Brain pericyte (primary cell): ENCODE results near the gene CDH4.

Source experiments
- DNase-seq: peaks from one replicate; pipeline ENCODE4 v3.0.0-alpha.2; 2012; ENCODE audit warnings: low read depth, low spot score

The CDH4 gene

DNA sequence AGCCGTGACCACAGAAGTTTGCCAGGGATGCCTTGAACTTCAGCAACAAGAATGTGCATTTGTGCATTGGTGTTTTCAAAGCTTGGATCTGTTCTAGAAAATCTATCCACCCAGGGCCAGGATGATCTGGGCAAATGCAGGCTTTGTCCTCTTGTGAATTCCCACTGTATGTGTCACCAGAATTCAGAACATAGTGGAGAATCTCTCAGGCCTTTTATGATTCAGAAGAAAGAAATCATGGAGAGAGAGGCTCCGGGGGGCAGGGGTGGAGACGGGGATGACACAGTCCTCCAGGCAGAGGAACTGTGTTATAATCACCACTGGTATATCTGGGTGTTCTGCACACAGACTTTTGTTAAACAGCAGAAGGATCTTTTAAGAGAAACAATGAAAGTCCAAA is 304.1 kb downstream of the CDH4 start:
- DNase-seq = no peak

GRCh38 chr20:61556673-61557072 is 304.6 kb downstream of the CDH4 start:
- no peak for DNase-seq

DNA sequence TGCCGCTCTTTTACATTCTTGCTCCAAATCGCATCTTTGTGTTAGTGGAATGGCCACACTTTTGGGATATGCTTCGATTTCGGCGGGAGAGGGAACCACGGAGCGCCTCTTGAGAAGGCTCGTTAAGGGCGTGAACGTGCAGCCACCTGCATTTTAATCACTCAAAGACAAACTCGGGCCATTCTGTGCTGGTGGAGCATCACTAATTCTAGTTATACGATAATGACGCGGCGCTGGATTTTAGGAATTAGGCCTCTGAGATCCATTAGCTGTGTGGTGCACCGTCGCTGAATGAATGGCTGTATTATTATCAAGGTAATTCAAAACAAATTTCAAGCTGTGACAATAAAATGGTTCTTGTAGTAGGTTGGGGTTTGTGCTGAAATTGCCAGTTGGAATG is 305.6 kb downstream of the CDH4 start:
- DNase-seq = no peak

GRCh38 chr20:61558726-61559125 is 306.7 kb downstream of the CDH4 start:
- no peak for DNase-seq

- DNase-seq = no peak
Observed at GRCh38 chr20:61559706-61560315, 307.8 kb downstream of the CDH4 start.

DNA sequence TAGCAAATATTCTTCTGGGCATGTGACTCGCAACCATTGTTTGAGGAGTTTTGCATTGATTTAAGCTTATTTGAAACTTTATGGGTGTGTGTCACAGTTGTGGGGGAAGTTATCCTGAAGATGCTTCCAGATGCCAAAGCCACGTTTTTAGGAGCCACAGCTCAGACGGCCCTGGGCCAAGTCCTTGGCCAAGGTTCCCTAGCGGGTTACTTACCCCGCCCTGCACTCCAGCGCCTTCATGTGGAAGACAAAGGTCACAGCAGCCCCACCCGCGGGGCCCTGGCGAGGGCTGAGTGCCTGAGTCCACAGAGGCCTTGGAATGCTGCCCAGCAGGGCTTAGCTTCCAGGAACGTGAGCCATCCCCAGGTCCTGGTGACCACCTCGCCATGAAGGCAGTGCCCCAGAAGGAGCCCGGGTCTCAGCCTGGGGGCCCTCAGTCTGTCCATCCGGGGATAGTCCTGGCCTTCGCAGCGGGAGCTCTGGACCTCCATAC is 308.3 kb downstream of the CDH4 start:
- no peak for DNase-seq

- no peak for DNase-seq
Observed at GRCh38 chr20:61561111-61561830, 309.2 kb downstream of the CDH4 start.

DNA sequence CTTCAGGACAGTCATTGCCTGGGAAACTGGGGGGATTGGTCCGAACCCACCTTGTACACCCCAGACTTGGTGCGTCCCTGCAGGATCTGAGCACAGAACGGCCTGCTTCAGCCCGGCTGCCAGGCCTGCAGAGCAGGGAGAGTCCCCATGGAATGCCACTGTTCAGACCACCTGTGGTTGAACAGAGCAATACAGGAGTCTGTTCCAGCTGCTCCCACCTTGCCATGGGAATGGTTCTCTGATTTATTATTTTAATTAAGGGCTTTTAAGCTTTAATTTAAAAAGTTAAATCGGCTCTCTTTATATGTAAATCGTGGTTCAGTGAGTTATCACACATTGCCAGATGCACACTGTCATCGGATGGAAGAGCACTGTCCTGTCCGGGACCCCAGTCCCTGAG is 310.4 kb downstream of the CDH4 start:
- DNase-seq = no peak

- no peak for DNase-seq
Observed at GRCh38 chr20:61562897-61563504, 310.9 kb downstream of the CDH4 start.

DNA sequence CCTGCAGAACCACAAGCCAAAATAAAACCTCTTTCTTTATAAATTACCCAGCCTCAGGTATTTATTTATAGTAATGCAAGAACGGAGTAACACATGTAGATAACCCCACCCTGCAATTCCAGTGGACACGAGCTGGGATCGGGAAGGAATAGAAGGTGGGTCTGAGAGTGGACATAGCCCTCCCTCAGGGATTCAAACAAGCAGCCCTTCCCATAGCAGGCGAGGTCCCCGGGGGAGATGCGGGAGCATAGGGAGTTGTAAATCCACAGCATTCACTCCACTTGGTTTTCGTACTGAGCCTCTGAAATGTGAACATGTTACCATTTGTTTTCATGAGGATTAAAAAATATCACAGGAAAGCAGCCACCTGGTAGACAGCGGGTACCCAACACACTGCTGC is 312.6 kb downstream of the CDH4 start:
- no peak for DNase-seq

DNA sequence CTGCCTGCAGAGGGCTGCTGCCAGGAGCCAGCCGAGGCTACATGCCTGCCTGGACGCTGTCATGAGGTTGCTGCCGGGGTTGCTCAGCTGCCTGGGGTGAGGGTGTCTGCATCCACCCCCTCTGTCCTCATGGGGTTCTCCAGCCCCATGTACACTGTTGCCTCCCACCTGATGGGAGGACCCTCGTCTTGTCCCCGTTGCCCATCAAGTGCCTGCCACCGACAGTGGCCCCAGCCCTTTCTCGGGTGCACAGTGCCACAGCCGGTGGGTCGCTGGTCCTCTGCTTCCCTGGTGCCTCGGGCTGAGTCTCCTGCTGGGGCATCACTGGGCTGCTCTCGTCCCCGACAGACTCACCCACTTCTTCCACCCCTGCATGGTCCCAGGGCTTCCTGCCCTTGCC is 313.7 kb downstream of the CDH4 start:
- no peak for DNase-seq

DNA sequence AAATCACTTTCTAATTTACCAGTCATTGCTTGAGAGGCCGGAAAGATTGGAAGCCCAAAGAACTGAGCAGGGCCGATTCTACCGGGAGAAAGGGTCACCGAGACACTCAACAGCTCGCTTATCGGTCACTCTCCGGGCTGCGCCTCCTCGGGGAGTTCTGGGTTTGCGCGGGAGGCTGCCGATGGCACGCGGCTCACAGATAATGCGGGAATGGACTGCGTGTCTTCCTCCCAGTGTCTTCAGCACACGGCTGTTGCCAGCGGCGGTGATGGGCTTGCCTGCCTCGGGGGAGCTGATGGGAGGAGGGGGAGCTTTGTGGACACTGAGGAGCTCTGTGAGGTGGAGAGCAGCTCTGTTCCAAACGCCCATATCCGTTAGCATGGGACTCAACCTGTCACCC is 314.6 kb downstream of the CDH4 start:
- DNase-seq = no peak

- DNase-seq = no peak
Observed at GRCh38 chr20:61567204-61567603, 315.1 kb downstream of the CDH4 start.

GRCh38 chr20:61569825-61570224 is 317.8 kb downstream of the CDH4 start:
- no peak for DNase-seq

DNA sequence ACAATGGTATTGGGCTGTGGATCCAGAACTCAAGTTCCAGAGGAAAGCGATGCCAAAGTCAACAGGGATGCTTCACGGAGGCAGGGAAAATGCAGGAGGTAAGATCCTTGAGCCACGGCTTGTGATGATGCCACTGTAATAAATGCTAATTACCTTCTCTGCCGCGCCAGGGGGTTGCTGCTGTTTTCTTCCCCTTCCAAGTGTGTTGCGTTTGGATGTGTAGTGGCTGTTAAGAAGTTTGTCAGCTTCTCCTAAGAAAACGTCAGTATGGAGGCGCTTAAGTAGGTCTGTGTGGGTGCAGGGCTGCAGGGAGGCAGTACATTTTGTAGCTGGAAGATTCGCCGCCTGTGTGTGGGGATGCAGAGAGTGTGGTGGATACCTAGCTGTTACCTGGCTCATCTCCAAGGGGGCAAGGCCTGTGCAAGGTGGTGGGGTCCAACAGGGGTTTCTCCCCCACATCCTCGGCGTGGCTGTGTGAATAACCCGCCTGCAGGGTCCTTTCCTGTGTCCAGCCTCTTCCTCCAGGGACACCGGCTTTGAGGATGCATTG is 318.7 kb downstream of the CDH4 start:
- no peak for DNase-seq

DNA sequence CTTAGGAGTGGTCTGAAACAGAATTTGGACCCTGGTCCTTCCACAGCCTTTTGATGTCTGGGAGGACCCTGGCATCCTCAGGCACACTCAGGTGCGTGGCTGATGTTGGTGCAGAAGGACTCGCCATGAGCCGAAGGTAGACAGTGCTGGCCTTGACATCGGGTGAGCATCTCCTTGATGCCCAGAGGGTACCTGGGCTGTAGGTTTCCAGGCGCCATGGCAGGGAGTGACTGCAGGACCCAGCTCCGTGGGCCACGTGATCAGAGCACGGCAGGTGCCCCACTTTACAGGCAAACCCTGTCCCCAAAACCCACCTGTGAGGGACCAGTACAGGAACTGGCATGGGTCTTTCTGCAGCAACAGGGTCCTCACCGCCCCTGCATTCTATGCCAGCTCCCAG is 319.2 kb downstream of the CDH4 start:
- no peak for DNase-seq

DNA sequence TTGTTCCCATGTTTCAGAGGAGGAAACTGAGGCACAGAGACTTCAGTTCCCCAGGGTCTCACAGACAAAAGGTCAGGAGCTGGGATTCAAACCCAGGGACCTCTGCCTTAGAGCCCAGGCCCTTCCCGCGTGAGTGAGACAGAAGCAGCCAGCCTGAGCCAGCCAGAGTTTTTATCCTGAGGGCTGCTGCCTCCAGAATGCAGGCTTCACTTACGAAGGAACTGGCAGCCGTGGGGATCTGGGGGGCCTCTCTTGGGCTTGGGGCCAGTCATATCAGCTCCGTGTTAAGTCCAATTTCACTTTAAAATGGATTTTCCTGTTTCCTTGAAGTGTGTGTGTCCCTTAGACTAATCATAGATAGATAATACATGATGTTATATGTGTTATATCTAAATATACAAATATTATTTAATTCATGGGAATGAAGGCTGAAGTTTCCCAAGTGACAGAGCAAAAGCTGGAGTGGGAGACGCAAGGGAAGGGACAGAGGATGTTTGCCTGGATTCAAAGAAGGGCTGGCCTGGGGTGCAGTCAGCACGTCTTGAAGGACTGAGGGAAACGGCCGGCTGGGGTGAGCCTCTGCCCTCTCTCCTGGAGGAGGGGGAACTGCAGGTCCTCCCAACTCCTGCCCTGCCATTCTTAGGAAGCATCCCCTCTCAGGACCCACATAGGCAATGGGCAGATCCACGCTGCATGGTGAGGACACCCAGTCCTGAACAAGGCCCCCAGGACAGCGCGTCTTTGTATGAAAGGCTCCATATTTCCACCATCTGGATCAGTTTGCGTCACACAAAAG is 320.1 kb downstream of the CDH4 start:
- no peak for DNase-seq

GRCh38 chr20:61572789-61573188 is 320.7 kb downstream of the CDH4 start:
- no peak for DNase-seq

GRCh38 chr20:61573415-61574305 is 321.6 kb downstream of the CDH4 start:
- DNase-seq = no peak

DNA sequence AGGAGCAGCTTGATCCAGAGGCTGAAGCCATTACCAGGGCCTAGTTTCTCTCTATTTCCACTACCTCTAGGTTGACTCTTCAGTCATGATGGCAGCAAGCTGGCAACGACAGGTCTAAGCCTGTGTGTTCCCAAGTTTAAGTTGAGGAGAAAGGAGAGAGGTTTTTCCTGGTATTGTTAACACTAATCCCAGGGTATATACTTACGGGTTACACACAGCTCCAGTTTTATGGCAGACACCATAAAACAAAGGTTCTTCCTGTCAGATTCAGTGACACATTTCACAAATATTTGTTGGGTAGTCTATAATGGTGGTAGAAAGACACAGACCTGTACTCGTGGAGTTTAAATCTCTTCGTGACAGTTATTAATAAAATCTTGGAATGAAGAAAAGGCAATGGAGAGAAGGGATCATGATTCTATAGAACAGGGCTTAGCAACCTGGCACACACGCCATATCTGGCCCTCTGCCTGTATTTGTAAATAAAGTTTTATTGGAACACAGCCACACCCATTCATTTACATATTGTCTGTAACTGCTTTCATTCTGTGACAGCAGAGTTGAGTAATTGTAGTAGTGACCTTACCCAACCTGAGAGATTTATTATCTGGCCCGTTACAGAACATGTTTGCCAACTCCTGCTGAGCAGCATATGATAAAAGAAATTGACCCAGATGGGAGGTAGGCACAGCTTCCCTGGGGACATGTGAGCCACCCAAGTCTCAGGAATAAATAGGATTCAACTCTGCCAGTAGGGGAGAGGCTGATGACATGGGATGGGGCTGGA is 323.3 kb downstream of the CDH4 start:
- DNase-seq = no peak
